Ishikawa (cell line): ENCODE measurements around the gene OBSCN.

Experiments used
- CREB1 ChIP-seq: IDR thresholded peaks from 2 replicates; pipeline ENCODE4 v1.6.1; 2012; ENCODE audit warnings: low read depth
- EP300 ChIP-seq: IDR thresholded peaks from 2 replicates; pipeline ENCODE4 v1.6.1; 2012; ENCODE audit warnings: borderline replicate concordance
- FOXM1 ChIP-seq: IDR thresholded peaks from 2 replicates; pipeline ENCODE4 v1.6.1; 2012; ENCODE audit warnings: low read depth, borderline replicate concordance
- MAX ChIP-seq: IDR thresholded peaks from 2 replicates; pipeline ENCODE4 v1.6.1; 2012
- NFIC ChIP-seq: IDR thresholded peaks from 2 replicates; pipeline ENCODE4 v1.6.1; 2012
- RAD21 ChIP-seq: IDR thresholded peaks from 2 replicates; pipeline ENCODE4 v1.6.1; 2012; ENCODE audit warnings: low read depth
- REST ChIP-seq: IDR thresholded peaks from 2 replicates; pipeline ENCODE4 v1.6.1; 2012; ENCODE audit warnings: low read depth, mild to moderate bottlenecking
- TAF1 ChIP-seq: IDR thresholded peaks from 2 replicates; pipeline ENCODE4 v1.6.1; 2012; ENCODE audit warnings: low read depth, mild to moderate bottlenecking
- TCF12 ChIP-seq: IDR thresholded peaks from 2 replicates; pipeline ENCODE4 v1.6.1; 2012; ENCODE audit warnings: low read depth
- TEAD4 ChIP-seq: IDR thresholded peaks from 2 replicates; pipeline ENCODE4 v1.6.1; 2012
- USF1 ChIP-seq: IDR thresholded peaks from 2 replicates; pipeline ENCODE4 v1.6.1; 2012
- YY1 ChIP-seq: IDR thresholded peaks from 2 replicates; pipeline ENCODE4 v1.6.1; 2012; ENCODE audit warnings: low read depth
- ZBTB7A ChIP-seq: IDR thresholded peaks from 2 replicates; pipeline ENCODE4 v1.6.1; 2012; ENCODE audit warnings: low read depth

GRCh38 chr1:228204958-228205357 is 2.9 kb upstream of the OBSCN start:
- TF ChIP-seq RAD21 = no peak
- TF ChIP-seq MAX = no peak
- no peak for TF ChIP-seq EP300
- TF ChIP-seq YY1 = no peak
- TF ChIP-seq ZBTB7A = no peak
- TF ChIP-seq CREB1 = no peak
- no peak for TF ChIP-seq TAF1
- TF ChIP-seq TEAD4 = no peak
- no peak for TF ChIP-seq REST
- TF ChIP-seq NFIC = no peak
- TF ChIP-seq TCF12 = no peak
- no peak for TF ChIP-seq FOXM1
- TF ChIP-seq USF1 = no peak
